A673 (cell line): ENCODE measurements around the gene FBXO38.

Source experiments
- CTCF ChIP-seq: fragments of 300-800, 200-600 bp; sonication (generic); conservative IDR thresholded peaks from 2 replicates; pipeline ENCODE4 v1.5.1; 2017; ENCODE audit warnings: low read depth, mild to moderate bottlenecking, antibody characterized with exemption, low read length, moderate library complexity, mixed read lengths
- EZH2 ChIP-seq: fragments of 200-600 bp; sonication (generic); IDR thresholded peaks from 2 replicates; pipeline ENCODE4 v1.6.1; 2017; ENCODE audit warnings: borderline replicate concordance, low read depth, mild to moderate bottlenecking, mixed read lengths, antibody characterized with exemption, low read length; ENCODE audit not compliant: poor library complexity, severe bottlenecking

GRCh38 chr5:148416921-148417320 is 33.2 kb downstream of the FBXO38 start:
- TF ChIP-seq CTCF (no peak), EZH2 (no peak)
